Heart left ventricle (tissue), 13 donors: ENCODE data around the gene BMERB1.

Experiments used
- CTCF ChIP-seq, 12 donors: fragments of 200-600 bp; sonication (generic) in 4 of 12; IDR thresholded peaks; one replicate each; pipeline versions ENCODE4 v1.5.0 to v1.8.0; 2018 to 2022; ENCODE audit warnings: antibody characterized with exemption in 12 of 12, mild to moderate bottlenecking in 5 of 12
- POLR2A ChIP-seq, 2 donors: fragments of 450-650 bp; IDR thresholded peaks; one replicate each; pipeline ENCODE4 v1.6.1; 2017; ENCODE audit warnings: antibody characterized with exemption in 2 of 2, mild to moderate bottlenecking in 2 of 2, moderate library complexity in 2 of 2
- donor health status: ischemic (EF 13 %, LVEDD 7.1; RV severe dilation, severe dysfunction).
- donor health status: DM: no; HTN: yes; CAD: no.
- donor health status: DM: no; HTN: no; CAD: no.
- donor health status: ischemic (EF 25% LVEDD 6.9; RV normal size, moderate dysfunction).
- donor health status: ischemic (EF 25% LVEDD 5.7; RV mildly dilated, moderate dysfunction).
- donor health status: ischemic (EF 35%, LVEDD 5.7; RV mildly dilated, moderate dysfunction).
- donor health status: nonischemic (EF 11% LVEDD 7.7; RV severe dilation, severe dysfunction).
- donor health status: DM: yes; HTN: yes; CAD: no.
- donor health status: PGD.
- donor health status: ischemic (EF 29% LVEDD 5.4; RV normal size, mild dysfunction).
- donor health status: nonischemic (EF 23%, LVEDD 6.1; RV moderate dilation, normal function).

GRCh38 chr16:15567823-15568222 is 133.4 kb downstream of the BMERB1 start:
- TF ChIP-seq CTCF (IDR thresholded peaks at IDR 0.05) (no peak), POLR2A (IDR thresholded peaks at IDR 0.05) (no peak)
